Mucosa of stomach (tissue), 1 donor: ENCODE measurements around the gene MAPRE3.
A peak's percentile ranks its signal among the peaks of the same experiment; 100 is the strongest.

ENCODE experiments used
- H3K27me3 ChIP-seq: one replicate; pipeline ENCODE4 v1.7.0; 2013; ENCODE audit warnings: mild to moderate bottlenecking, low read length; ENCODE audit not compliant: control insufficient read depth, insufficient read depth
- H3K36me3 ChIP-seq: one replicate; pipeline ENCODE4 v1.7.0; 2013; ENCODE audit warnings: low read length; ENCODE audit not compliant: control insufficient read depth, insufficient read depth
- H3K4me1 ChIP-seq: one replicate; pipeline ENCODE4 v1.7.0; 2013; ENCODE audit warnings: mild to moderate bottlenecking, low read length; ENCODE audit not compliant: control insufficient read depth, insufficient read depth
- H3K4me3 ChIP-seq: one replicate; pipeline ENCODE4 v1.7.0; 2013; ENCODE audit warnings: low read length
- H3K9ac ChIP-seq: one replicate; pipeline ENCODE4 v1.7.0; 2013; ENCODE audit warnings: mild to moderate bottlenecking, low read length, moderate library complexity
- H3K9me3 ChIP-seq: one replicate; pipeline ENCODE4 v1.7.0; 2013; ENCODE audit warnings: mild to moderate bottlenecking, low read length, moderate library complexity; ENCODE audit not compliant: control insufficient read depth
- donor health status: Pancreatic carcinoma.

Gene MAPRE3

GRCh38 chr2:26957041-26957440 lies 13.4 kb upstream of the MAPRE3 start:
- Histone ChIP-seq H3K4me3 (no peak overlapping the region), H3K9ac (no peak overlapping the region), H3K27me3 (peaks cover 8% of the 10 kb centered on the region), H3K4me1 (no peaks in the 10 kb centered on the region), H3K9me3 (no peaks in the 10 kb centered on the region), H3K36me3 (no peaks in the 10 kb centered on the region)

- Histone ChIP-seq H3K36me3 (no peaks in the 10 kb centered on the region), H3K9ac (no peak overlapping the region), H3K4me1 (no peaks in the 10 kb centered on the region), H3K4me3 (no peak overlapping the region), H3K27me3 (peaks cover 8% of the 10 kb centered on the region), H3K9me3 (no peaks in the 10 kb centered on the region)
Observed at GRCh38 chr2:26957534-26957933, 12.9 kb upstream of the MAPRE3 start.

- Histone ChIP-seq H3K9ac (no peak overlapping the region), H3K9me3 (no peaks in the 10 kb centered on the region), H3K27me3 (peaks cover 8% of the 10 kb centered on the region), H3K4me3 (no peak overlapping the region), H3K4me1 (no peaks in the 10 kb centered on the region), H3K36me3 (no peaks in the 10 kb centered on the region)
Observed at GRCh38 chr2:26959331-26959730, 11.1 kb upstream of the MAPRE3 start.

GRCh38 chr2:26964446-26965130 lies 5.8 kb upstream of the MAPRE3 start:
- Histone ChIP-seq H3K9me3 (no peaks in the 10 kb centered on the region), H3K4me3 (no peak overlapping the region), H3K4me1 (no peaks in the 10 kb centered on the region), H3K27me3 (peaks cover 10% of the 10 kb centered on the region), H3K36me3 (no peaks in the 10 kb centered on the region), H3K9ac (no peak overlapping the region)

- H3K9me3 ChIP-seq, result no peaks in the 10 kb centered on the region
- H3K9ac ChIP-seq, result no peak overlapping the region
- peaks cover 21% of the 10 kb centered on the region for H3K4me1 ChIP-seq
- H3K36me3 ChIP-seq, result no peaks in the 10 kb centered on the region
- no peak overlapping the region for H3K4me3 ChIP-seq
- H3K27me3 ChIP-seq, result peaks cover 11% of the 10 kb centered on the region
Observed at GRCh38 chr2:26968001-26968400, 2.4 kb upstream of the MAPRE3 start.

- H3K4me3 ChIP-seq, result no peak overlapping the region
- H3K9me3 ChIP-seq, result no peaks in the 10 kb centered on the region
- H3K9ac ChIP-seq, result no peak overlapping the region
- peaks cover 11% of the 10 kb centered on the region for H3K27me3 ChIP-seq
- no peaks in the 10 kb centered on the region for H3K36me3 ChIP-seq
- H3K4me1 ChIP-seq, result peaks cover 21% of the 10 kb centered on the region
Observed at GRCh38 chr2:26969077-26969844, 1.2 kb upstream of the MAPRE3 start.

GRCh38 chr2:26970928-26971627 lies 641 bp downstream of the MAPRE3 start:
- Histone ChIP-seq H3K4me1 (peaks cover 21% of the 10 kb centered on the region), H3K4me3 (peak overlapping the region; percentile 48)

GRCh38 chr2:26971911-26972786 lies 1.7 kb downstream of the MAPRE3 start:
- Histone ChIP-seq H3K9me3 (no peaks in the 10 kb centered on the region), H3K36me3 (no peaks in the 10 kb centered on the region), H3K4me3 (no peak overlapping the region), H3K27me3 (peaks cover 11% of the 10 kb centered on the region), H3K4me1 (peaks cover 21% of the 10 kb centered on the region), H3K9ac (peak overlapping the region; percentile 63)

More at GRCh38 chr2:26970928-26971627, 641 bp downstream of the MAPRE3 start:
- H3K9ac ChIP-seq, result peak overlapping the region; percentile 63
- no peaks in the 10 kb centered on the region for H3K36me3 ChIP-seq
- no peaks in the 10 kb centered on the region for H3K9me3 ChIP-seq
- peaks cover 11% of the 10 kb centered on the region for H3K27me3 ChIP-seq

- Histone ChIP-seq H3K9me3 (no peaks in the 10 kb centered on the region), H3K4me1 (peaks cover 38% of the 10 kb centered on the region), H3K27me3 (peaks cover 3% of the 10 kb centered on the region), H3K9ac (no peak overlapping the region), H3K36me3 (no peaks in the 10 kb centered on the region), H3K4me3 (no peak overlapping the region)
Observed at GRCh38 chr2:26974352-26974751, 3.9 kb downstream of the MAPRE3 start.

GRCh38 chr2:26975102-26975501 lies 4.7 kb downstream of the MAPRE3 start:
- peaks cover 35% of the 10 kb centered on the region for H3K4me1 ChIP-seq
- no peak overlapping the region for H3K9ac ChIP-seq
- H3K4me3 ChIP-seq, result no peak overlapping the region
- no peaks in the 10 kb centered on the region for H3K36me3 ChIP-seq
- H3K27me3 ChIP-seq, result no peaks in the 10 kb centered on the region
- no peaks in the 10 kb centered on the region for H3K9me3 ChIP-seq

GRCh38 chr2:26975656-26976055 lies 5.2 kb downstream of the MAPRE3 start:
- H3K36me3 ChIP-seq, result no peaks in the 10 kb centered on the region
- no peaks in the 10 kb centered on the region for H3K9me3 ChIP-seq
- H3K4me3 ChIP-seq, result no peak overlapping the region
- no peaks in the 10 kb centered on the region for H3K27me3 ChIP-seq
- peaks cover 33% of the 10 kb centered on the region for H3K4me1 ChIP-seq
- H3K9ac ChIP-seq, result no peak overlapping the region
